Esophagus squamous epithelium (tissue), 4 donors: ENCODE data around the gene DMRTC2.

Source experiments
- POLR2A ChIP-seq, 4 donors: fragments of 450-650 bp; IDR thresholded peaks; one replicate each; pipeline ENCODE4 v1.6.1; 2017; ENCODE audit warnings: antibody characterized with exemption in 4 of 4, mild to moderate bottlenecking in 4 of 4, moderate library complexity in 3 of 4
- TF ChIP-seq, protein P1 (sequence below), 6 experiments: fragments of 450-650 bp in 4 of 6; fragments of 200-600 bp in 2 of 6; sonication (generic) in 2 of 6; IDR thresholded peaks; one replicate each; pipeline ENCODE4 v1.5.1; 2016 to 2019; ENCODE audit warnings: antibody characterized with exemption in 6 of 6, mild to moderate bottlenecking in 4 of 6, moderate library complexity in 4 of 6

DNA sequence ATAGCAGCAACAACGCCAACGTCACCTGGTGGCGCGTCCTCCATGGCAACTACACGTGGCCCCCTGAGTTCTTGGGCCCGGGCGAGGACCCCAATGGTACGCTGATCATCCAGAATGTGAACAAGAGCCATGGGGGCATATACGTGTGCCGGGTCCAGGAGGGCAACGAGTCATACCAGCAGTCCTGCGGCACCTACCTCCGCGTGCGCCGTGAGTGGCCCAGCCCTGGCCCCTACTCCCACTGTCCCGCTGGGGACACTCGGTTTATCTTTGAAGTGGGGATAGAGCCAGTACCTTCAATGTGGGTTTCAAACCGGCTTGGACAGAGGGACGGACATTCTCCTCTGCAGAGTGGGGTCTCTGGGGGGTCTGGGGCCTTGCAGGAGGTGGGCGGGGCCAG, 34.2 kb downstream of the DMRTC2 start:
- no peak for TF ChIP-seq POLR2A (IDR thresholded peaks at IDR 0.05)
- TF ChIP-seq, protein P1, sequence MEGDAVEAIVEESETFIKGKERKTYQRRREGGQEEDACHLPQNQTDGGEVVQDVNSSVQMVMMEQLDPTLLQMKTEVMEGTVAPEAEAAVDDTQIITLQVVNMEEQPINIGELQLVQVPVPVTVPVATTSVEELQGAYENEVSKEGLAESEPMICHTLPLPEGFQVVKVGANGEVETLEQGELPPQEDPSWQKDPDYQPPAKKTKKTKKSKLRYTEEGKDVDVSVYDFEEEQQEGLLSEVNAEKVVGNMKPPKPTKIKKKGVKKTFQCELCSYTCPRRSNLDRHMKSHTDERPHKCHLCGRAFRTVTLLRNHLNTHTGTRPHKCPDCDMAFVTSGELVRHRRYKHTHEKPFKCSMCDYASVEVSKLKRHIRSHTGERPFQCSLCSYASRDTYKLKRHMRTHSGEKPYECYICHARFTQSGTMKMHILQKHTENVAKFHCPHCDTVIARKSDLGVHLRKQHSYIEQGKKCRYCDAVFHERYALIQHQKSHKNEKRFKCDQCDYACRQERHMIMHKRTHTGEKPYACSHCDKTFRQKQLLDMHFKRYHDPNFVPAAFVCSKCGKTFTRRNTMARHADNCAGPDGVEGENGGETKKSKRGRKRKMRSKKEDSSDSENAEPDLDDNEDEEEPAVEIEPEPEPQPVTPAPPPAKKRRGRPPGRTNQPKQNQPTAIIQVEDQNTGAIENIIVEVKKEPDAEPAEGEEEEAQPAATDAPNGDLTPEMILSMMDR (IDR thresholded peaks at IDR 0.05), result no peak
